ENCODE measurements around the gene HBP1.

Gene HBP1

DNA sequence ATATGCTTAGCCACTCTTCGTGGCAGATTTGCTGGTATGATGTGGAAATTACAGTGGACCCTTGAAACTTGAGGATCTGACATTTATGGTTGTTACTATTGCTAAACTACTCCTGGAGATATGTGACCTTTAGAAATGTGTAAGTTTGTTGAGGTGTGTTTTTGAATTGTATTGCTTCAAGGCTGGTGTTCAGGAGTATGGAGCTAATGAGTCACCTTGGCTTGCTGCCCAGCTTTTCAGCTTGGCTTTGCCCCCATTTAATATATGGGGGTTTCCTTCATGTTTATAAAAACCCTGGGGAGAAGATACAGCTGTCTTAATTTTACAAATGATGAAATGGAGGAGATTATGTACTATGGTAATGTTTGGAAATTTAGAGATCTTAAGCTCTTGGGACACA, 11.6 kb downstream of the HBP1 start:
- intact Hi-C loops (cut with DNase I; ENCODE audit: low total_unique reads) = no loop called here
- TF ChIP-seq, protein P1, sequence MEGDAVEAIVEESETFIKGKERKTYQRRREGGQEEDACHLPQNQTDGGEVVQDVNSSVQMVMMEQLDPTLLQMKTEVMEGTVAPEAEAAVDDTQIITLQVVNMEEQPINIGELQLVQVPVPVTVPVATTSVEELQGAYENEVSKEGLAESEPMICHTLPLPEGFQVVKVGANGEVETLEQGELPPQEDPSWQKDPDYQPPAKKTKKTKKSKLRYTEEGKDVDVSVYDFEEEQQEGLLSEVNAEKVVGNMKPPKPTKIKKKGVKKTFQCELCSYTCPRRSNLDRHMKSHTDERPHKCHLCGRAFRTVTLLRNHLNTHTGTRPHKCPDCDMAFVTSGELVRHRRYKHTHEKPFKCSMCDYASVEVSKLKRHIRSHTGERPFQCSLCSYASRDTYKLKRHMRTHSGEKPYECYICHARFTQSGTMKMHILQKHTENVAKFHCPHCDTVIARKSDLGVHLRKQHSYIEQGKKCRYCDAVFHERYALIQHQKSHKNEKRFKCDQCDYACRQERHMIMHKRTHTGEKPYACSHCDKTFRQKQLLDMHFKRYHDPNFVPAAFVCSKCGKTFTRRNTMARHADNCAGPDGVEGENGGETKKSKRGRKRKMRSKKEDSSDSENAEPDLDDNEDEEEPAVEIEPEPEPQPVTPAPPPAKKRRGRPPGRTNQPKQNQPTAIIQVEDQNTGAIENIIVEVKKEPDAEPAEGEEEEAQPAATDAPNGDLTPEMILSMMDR (IDR thresholded peaks at IDR 0.05) = no peak
- DNase-seq = no peak
- H3K27me3 ChIP-seq = no peaks in the 10 kb centered on the region
- H3K9me3 ChIP-seq = no peaks in the 10 kb centered on the region
- peaks cover 0 to 59% (median 28%) of the 10 kb centered on the region in 4 donors for H3K4me1 ChIP-seq
- H3K36me3 ChIP-seq = peaks cover 24 to 55% (median 38%) of the 10 kb centered on the region in 3 donors
- no peak overlapping the region for H3K27ac ChIP-seq
- no peak overlapping the region for H3K4me3 ChIP-seq

DNA sequence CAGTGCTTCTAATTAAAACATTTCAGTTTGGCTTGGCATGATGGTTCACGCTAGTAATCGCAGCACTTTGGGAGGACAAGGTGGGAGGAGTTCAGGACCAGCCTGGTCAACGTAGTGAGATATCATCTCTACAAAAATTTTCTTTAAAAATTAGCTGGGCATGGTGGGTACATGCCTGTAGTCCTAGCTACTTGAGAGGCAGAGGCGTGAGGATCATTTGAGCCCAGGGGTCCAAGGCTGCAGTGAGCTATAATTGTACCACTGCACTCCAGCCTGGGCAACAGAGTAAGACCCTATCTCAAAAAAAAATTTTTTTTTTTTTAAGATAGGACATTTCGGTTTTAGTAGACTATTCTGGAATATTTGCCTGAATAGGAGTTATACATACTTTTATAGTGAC, 12.4 kb downstream of the HBP1 start:
- Histone ChIP-seq H3K36me3 (peaks cover 30 to 62% (median 45%) of the 10 kb centered on the region in 3 donors), H3K4me3 (no peak overlapping the region), H3K27ac (no peak overlapping the region), H3K27me3 (no peaks in the 10 kb centered on the region), H3K4me1 (peaks cover 0 to 51% (median 28%) of the 10 kb centered on the region in 4 donors), H3K9me3 (no peaks in the 10 kb centered on the region)
- intact Hi-C loops (cut with DNase I; ENCODE audit: low total_unique reads) = no loop called here
- TF ChIP-seq, protein P1 (IDR thresholded peaks at IDR 0.05) = no peak
- DNase-seq = no peak

DNA sequence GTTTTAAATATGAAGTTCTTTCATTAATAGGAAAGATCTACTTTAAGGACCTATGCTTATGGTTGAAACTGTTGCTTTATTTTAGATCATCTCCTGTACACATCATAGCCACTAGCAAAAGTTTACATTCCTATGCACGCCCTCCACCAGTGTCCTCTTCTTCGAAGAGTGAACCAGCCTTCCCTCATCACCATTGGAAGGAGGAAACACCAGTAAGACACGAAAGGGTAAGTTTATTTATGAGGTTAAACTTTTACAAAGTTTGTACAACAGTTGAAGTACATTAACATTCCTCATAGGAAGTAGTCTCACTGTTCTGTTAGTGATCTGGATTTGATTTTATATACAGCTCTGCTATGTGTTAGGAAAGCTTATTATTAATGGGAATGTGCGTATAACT, 16.9 kb downstream of the HBP1 start:
- intact Hi-C loops (cut with DNase I; ENCODE audit: low total_unique reads) = no loop called here
- Histone ChIP-seq H3K27me3 (no peaks in the 10 kb centered on the region), H3K4me1 (peaks cover 0 to 13% (median 5%) of the 10 kb centered on the region in 4 donors), H3K27ac (no peak overlapping the region), H3K36me3 (peaks cover 68 to 99% (median 84%) of the 10 kb centered on the region in 3 donors), H3K9me3 (no peaks in the 10 kb centered on the region), H3K4me3 (no peak overlapping the region)
- TF ChIP-seq, protein P1 (IDR thresholded peaks at IDR 0.05) = no peak
- DNase-seq = no peak

DNA sequence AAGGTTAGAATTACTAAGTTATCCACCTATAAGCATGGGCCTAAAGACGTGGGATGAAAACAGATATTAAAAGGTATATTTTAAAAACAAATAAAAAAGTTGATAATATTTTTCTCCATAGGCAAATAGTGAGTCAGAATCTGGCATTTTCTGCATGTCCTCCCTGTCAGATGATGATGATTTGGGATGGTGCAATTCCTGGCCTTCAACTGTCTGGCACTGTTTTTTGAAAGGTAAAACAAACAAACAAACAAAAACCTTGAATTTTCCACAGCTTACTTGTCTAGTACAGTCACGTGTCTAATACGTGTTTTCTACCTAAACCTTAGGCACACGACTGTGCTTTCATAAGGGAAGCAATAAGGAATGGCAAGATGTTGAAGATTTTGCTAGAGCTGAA, 17.4 kb downstream of the HBP1 start:
- intact Hi-C loops (cut with DNase I; ENCODE audit: low total_unique reads) = no loop called here
- peaks cover 73 to 99% (median 86%) of the 10 kb centered on the region in 3 donors for H3K36me3 ChIP-seq
- no peaks in the 10 kb centered on the region for H3K9me3 ChIP-seq
- no peak for DNase-seq
- H3K4me3 ChIP-seq = no peak overlapping the region
- peaks cover 0 to 8% (median under 1%) of the 10 kb centered on the region in 4 donors for H3K4me1 ChIP-seq
- no peak overlapping the region for H3K27ac ChIP-seq
- no peaks in the 10 kb centered on the region for H3K27me3 ChIP-seq
- TF ChIP-seq, protein P1 (IDR thresholded peaks at IDR 0.05) = no peak

DNA sequence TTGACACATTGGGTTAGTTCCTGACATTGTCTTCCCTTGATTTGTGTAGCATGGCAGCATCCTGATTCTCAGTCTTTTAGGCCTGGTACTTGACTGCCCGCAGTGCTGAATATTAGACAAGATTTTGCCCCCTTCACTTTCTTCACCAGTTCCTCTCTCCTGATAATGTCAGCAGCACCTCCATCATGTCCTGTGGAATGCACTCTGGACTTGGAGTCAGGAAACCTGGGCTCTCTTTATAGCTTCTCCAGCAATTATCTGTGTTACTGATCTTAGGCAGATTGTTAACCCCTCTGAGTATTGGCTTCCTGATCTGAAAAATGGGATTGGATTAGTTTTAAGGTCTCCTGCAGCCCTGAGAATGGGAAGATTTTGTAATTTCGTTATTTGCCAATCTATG, 19.0 kb downstream of the HBP1 start:
- Histone ChIP-seq H3K27ac (no peak overlapping the region), H3K4me3 (no peak overlapping the region), H3K9me3 (no peaks in the 10 kb centered on the region), H3K27me3 (no peaks in the 10 kb centered on the region), H3K36me3 (peaks cover 80 to 99% (median 90%) of the 10 kb centered on the region in 3 donors), H3K4me1 (peaks cover 0 to 6% (median 0%) of the 10 kb centered on the region in 4 donors)
- DNase-seq = no peak
- intact Hi-C loops (cut with DNase I; ENCODE audit: low total_unique reads) = no loop called here
- TF ChIP-seq, protein P1 (IDR thresholded peaks at IDR 0.05) = no peak

DNA sequence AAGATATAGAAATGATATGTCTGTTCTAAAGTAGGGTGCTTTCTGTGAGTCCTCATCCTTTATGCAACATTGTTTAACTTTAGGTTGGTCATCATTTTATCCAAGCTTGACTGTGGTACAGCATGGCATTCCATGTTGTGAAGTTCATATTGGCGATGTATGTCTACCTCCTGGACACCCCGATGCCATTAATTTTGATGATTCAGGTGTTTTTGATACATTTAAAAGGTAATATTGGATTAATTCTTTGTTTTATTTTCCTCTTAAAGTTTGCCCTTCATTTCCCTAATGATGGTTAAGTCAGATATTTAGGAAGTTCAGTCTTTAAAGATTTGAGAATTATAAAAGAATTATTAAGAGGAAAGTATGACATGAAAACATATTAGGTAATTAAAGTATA, 21.3 kb downstream of the HBP1 start:
- no peaks in the 10 kb centered on the region for H3K9me3 ChIP-seq
- TF ChIP-seq, protein P1 (IDR thresholded peaks at IDR 0.05) = no peak
- H3K4me3 ChIP-seq = no peak overlapping the region
- peaks cover 75 to 88% (median 80%) of the 10 kb centered on the region in 3 donors for H3K36me3 ChIP-seq
- no peak for DNase-seq
- intact Hi-C loops (cut with DNase I; ENCODE audit: low total_unique reads) = no loop called here
- H3K4me1 ChIP-seq = peaks cover 0 to 4% (median 0%) of the 10 kb centered on the region in 4 donors
- H3K27me3 ChIP-seq = no peaks in the 10 kb centered on the region
- no peak overlapping the region for H3K27ac ChIP-seq

Measured in tibial artery (tissue), 4 donors.